DOHH2 (cell line): ENCODE measurements around the gene CACHD1.

Source experiments
- EZH2phosphoT487 ChIP-seq: fragments of 200-600 bp; sonication (generic); IDR thresholded peaks from 2 replicates; pipeline ENCODE4 v1.6.1; 2017; ENCODE audit warnings: borderline replicate concordance, mild to moderate bottlenecking, antibody characterized with exemption, low read length, moderate library complexity, mixed read lengths
- TF ChIP-seq, protein P1 (sequence below): fragments of 200-600 bp; sonication (generic); IDR thresholded peaks from one replicate; pipeline ENCODE4 v1.5.1; 2014; ENCODE audit warnings: antibody characterized with exemption, mild to moderate bottlenecking, low read depth, low read length; ENCODE audit not compliant: poor library complexity, severe bottlenecking

DNA sequence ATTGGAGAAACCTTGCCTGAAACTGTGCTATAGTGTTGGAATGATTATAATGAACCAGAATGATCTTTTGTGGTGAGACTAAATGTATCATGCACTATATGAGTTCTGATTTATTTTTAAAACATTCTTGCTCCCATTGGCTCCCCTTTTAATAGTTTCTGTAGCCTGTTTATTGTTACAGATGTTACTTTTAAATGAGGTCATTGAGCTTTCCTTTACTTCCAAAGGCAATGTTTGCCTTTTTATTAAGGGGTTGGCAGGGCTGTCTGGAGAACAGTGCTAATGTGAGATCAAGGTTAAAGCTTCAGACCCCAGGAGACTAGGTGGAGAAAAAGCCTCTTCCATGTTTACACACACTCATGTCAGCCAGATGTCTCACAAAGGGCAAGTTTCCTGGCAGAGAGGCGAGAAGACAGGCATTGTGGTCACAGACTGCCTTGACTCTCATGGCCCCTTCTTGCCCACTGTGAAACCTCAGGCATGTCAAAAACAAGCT is 154.3 kb downstream of the CACHD1 start:
- TF ChIP-seq, protein P1, sequence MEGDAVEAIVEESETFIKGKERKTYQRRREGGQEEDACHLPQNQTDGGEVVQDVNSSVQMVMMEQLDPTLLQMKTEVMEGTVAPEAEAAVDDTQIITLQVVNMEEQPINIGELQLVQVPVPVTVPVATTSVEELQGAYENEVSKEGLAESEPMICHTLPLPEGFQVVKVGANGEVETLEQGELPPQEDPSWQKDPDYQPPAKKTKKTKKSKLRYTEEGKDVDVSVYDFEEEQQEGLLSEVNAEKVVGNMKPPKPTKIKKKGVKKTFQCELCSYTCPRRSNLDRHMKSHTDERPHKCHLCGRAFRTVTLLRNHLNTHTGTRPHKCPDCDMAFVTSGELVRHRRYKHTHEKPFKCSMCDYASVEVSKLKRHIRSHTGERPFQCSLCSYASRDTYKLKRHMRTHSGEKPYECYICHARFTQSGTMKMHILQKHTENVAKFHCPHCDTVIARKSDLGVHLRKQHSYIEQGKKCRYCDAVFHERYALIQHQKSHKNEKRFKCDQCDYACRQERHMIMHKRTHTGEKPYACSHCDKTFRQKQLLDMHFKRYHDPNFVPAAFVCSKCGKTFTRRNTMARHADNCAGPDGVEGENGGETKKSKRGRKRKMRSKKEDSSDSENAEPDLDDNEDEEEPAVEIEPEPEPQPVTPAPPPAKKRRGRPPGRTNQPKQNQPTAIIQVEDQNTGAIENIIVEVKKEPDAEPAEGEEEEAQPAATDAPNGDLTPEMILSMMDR, result no peak
- TF ChIP-seq EZH2phosphoT487, result no peak
